Measurements from ENCODE around the gene LRRC28.

Gene LRRC28

DNA sequence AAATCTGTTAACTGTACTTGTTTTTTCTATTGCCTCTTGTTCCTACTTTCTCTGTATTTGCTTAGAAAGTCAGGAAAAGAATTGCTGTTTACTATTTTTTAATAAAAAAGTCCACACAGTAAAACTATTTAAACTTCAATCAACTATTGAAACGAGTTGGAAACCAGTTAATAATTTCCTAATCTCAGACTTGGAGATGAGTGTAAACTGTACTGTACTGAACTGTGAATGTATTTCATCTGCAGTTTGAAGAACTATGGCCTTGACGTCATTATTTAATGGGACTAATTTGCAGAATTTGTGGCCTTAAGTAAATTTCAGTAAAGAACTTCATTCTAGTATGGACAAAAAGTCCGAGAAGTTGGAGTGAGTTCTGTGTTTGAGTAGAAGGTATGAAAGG is 89.1 kb downstream of the LRRC28 start:
- no peak overlapping the region for H3K4me3 Mint-ChIP-seq
- DNase-seq (no peak), ATAC-seq (no peak)
- H3K27ac Mint-ChIP-seq, result no peak overlapping the region
- no peaks in the 10 kb centered on the region for H3K9me3 Mint-ChIP-seq
- H3K4me1 Mint-ChIP-seq, result peaks cover 13% of the 10 kb centered on the region
- H3K27me3 Mint-ChIP-seq, result no peaks in the 10 kb centered on the region

DNA sequence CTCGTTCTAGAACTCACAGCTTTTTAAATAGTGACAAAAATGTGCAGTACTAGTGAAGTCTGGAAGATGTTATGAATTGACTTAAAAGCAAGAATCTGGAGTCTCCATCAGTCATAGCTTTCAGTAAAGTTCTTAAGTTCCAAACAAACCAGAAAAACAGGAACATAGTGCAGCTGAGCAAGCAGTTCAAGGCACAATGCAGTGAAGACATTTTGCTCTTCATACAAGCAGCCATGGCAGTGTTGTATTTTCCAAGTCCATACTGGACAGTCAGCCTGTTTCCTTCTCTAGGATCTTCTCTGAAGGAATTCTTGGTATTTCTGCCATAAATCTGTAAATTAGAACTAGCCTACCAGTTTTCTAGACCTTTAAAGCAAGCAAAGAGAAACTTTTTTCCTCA is 90.5 kb downstream of the LRRC28 start:
- no peaks in the 10 kb centered on the region for H3K27me3 Mint-ChIP-seq
- H3K27ac Mint-ChIP-seq, result peak overlapping the region in 1 of 2 donors; percentile 17
- no peak for DNase-seq

DNA sequence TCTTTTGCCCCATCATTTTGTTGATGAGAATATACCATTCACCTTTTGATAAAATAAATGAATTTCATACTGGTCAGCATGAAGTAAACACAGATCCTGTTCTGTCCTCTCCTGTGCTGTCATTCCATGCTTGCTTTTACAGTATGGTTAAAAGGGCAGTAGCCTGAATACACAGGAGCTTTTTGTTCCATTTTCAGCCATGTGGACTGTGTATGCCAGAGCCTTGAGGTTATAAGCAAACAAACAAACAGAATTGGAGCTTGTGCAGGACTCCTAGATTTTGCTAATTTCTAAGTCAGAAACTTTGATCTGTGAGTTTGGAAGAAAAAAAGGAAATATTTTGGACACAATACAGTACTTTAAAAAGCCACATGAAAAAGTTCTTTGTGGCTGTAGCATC is 91.9 kb downstream of the LRRC28 start:
- Mint-ChIP-seq H3K27me3 (no peaks in the 10 kb centered on the region), H3K4me1 (peaks cover 13% of the 10 kb centered on the region), H3K9me3 (no peaks in the 10 kb centered on the region), H3K27ac (no peak overlapping the region), H3K4me3 (no peak overlapping the region)
- no peak for ATAC-seq
- no peak for DNase-seq

More for the DNA sequence above, 90.5 kb downstream of the LRRC28 start:
- Mint-ChIP-seq H3K9me3 (no peaks in the 10 kb centered on the region), H3K4me3 (no peak overlapping the region), H3K4me1 (peaks cover 13% of the 10 kb centered on the region)
- no peak for ATAC-seq

DNA sequence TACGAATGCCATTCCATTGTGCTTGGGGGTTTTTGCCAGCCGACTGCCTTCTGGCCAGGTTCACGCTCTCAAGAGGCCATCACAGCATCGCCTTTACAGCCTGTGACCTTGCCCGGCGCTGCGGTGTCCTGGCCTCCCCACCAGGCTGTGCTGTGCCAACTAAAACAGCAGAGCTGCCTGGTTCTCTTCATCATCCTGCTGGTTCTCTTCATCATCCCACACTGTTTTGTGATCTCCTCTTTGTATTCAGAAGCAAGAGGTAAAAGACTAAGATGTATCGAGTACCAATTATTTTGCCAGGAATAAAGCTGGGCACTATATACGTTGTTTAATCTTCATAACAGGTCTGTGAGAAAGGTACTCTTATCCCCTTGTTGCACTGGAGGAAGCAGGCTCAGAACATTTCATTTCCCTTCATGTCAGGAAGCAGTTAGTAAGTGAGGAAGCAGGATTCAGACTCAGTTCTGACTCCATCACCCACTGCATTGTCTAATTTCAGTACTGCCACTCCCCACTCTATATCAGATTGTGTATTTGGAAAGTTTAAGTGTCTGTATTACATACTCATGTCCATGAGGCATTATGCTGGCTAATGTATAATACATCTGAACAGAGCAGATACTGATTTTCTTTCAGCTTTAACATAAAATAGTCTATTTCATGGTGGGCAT is 92.7 kb downstream of the LRRC28 start:
- no peaks in the 10 kb centered on the region for H3K27me3 Mint-ChIP-seq
- H3K4me1 Mint-ChIP-seq, result peaks cover 13% of the 10 kb centered on the region
- peak in 1 of 2 donors; percentile 35 for DNase-seq
- no peak overlapping the region for H3K27ac Mint-ChIP-seq
- H3K4me3 Mint-ChIP-seq, result no peak overlapping the region
- H3K9me3 Mint-ChIP-seq, result no peaks in the 10 kb centered on the region
- ATAC-seq, result peak; percentile 79

DNA sequence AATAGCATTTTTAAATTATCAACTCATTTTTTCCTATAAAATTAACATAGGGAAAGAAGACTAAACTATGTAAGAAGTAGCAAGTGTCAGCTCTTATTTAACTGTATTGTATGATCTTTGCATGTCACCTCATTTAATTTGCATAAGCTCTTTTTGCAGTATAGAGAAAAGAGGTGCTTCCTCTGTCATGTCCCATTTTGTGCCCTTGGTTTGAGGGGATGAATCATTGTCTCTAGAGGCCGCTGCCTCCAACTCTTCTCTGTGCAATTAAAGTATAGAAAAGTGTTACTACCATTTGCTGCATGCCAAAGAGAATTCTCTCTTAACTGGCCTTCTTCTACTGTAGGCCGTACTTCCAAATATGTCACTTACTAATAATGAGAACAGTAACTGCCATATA is 93.4 kb downstream of the LRRC28 start:
- H3K9me3 Mint-ChIP-seq, result no peaks in the 10 kb centered on the region

DNA sequence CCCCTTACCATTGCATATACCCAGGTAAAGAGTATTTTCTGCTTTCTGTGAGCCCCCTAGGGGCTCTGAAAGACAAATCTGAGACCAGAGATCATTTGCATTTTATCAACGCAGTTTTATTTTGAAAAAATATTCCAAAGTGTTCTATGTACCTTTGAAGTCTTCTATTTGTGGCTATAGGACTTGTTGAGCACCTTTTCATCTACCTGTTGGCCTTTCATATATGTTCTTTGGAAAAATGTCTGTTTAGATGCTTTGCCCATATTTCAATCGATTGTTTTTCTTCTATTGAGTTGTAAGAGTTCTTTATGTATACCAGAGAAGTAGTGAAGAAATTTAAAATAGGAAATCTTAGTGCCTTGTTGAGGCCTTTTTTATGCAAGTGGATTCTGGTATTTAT is 94.0 kb downstream of the LRRC28 start:
- Mint-ChIP-seq H3K27ac (no peak overlapping the region), H3K27me3 (no peaks in the 10 kb centered on the region), H3K4me1 (peaks cover 18% of the 10 kb centered on the region), H3K9me3 (no peaks in the 10 kb centered on the region), H3K4me3 (no peak overlapping the region)
- DNase-seq (no peak), ATAC-seq (no peak)

More for the DNA sequence above, 93.4 kb downstream of the LRRC28 start:
- no peak overlapping the region for H3K4me3 Mint-ChIP-seq
- no peak for ATAC-seq
- no peak for DNase-seq
- no peaks in the 10 kb centered on the region for H3K27me3 Mint-ChIP-seq
- no peak overlapping the region for H3K27ac Mint-ChIP-seq
- H3K4me1 Mint-ChIP-seq, result peaks cover 18% of the 10 kb centered on the region

DNA sequence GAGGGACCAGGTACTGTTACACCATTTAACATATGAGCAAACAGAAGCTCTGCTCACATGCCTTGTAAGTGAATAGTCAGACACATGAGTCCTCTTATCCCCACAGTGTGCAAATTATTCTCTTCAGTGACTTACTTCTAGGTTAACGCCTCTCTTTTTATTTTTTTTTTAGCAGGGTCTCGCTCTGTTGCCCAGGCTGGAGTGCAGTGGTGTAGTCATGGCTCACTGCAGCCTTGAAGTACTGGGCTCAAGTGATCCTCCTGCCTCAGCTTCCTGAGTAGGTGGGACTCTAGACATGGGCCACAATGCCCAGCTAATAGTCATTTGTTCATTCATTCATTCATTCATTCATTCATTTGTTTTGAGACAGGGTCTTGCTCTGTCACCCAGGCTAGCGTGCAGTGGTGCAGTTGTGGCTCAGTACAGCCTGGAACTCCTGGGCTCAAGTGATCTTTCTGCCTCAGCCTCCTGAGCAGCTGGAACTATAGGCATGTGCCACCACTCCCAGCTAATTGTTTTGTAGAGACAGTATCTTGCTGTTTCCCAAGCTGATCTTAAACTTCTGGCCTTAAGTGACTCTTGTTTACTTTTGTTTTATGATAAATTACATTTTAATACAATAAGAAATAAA is 94.7 kb downstream of the LRRC28 start:
- Mint-ChIP-seq H3K9me3 (no peaks in the 10 kb centered on the region), H3K27ac (peak overlapping the region in 1 of 2 donors; percentile 35), H3K4me3 (no peak overlapping the region), H3K4me1 (peaks cover 18% of the 10 kb centered on the region), H3K27me3 (no peaks in the 10 kb centered on the region)
- ATAC-seq, result no peak
- no peak for DNase-seq

DNA sequence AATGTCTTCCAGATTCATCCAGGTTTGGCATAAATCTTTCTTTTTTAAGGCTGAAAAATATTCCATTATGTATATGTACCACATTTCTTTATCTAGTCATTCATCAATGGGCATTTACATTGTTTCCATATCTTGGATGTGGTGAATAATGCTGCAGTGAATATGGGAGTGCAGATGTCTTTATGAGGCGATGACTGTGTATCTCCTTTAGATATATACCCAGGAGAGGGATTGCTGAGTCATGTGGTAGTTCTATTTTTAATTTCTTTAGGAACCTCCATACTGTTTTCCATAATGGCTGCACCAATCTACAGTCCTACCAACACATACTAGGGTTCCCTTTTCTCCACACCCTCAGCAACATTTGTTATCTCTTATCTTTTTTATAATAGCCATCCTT is 96.3 kb downstream of the LRRC28 start:
- peaks cover 18% of the 10 kb centered on the region for H3K4me1 Mint-ChIP-seq
- no peak for ATAC-seq
- H3K27me3 Mint-ChIP-seq, result no peaks in the 10 kb centered on the region
- H3K9me3 Mint-ChIP-seq, result no peaks in the 10 kb centered on the region
- no peak for DNase-seq
- no peak overlapping the region for H3K27ac Mint-ChIP-seq
- H3K4me3 Mint-ChIP-seq, result no peak overlapping the region

DNA sequence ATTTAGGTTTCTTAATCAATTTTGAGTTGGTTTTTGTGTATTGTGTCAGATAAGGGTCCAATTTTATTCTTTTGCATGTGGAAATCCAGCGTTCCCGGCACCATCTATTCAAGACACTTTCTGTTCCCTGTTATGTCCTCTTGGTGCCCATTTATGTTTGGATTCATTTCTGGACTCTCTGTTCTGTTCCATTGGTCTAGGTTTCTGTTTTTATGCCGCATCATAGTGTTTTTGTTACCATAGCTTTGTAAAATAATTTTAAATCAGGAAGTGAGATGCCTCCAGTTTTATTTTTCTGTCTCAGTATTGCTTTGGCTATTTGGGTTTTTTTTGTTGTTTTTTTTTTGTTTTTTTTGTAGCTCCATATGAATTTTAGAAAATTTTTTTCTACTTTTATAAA is 97.1 kb downstream of the LRRC28 start:
- peaks cover 18% of the 10 kb centered on the region for H3K4me1 Mint-ChIP-seq
- peak overlapping the region in 1 of 2 donors; percentile 55 for H3K27ac Mint-ChIP-seq
- H3K4me3 Mint-ChIP-seq, result no peak overlapping the region
- H3K9me3 Mint-ChIP-seq, result no peaks in the 10 kb centered on the region
- ATAC-seq (no peak), DNase-seq (no peak)
- no peaks in the 10 kb centered on the region for H3K27me3 Mint-ChIP-seq

DNA sequence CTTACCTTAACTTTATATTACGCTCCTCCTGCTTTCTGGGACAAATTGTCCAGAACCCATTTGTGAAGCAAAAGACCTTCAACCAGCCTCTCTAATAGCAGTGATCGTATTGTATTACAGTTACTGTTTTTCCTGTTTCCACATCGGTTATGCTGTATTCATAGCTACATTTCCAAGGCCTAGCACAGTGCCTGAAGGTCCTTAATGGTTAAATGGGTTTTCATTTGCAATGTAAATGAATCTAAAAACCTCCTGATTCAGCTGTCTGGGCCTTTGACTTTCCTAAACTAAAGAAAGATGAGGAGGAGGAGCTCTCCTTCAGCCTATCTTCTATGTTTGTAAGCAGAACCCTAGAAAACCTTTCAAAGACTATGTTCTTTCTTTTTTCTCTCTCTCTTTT is 99.1 kb downstream of the LRRC28 start:
- H3K27ac Mint-ChIP-seq, result no peak overlapping the region
- DNase-seq (no peak), ATAC-seq (no peak)
- no peak overlapping the region for H3K4me3 Mint-ChIP-seq
- no peaks in the 10 kb centered on the region for H3K27me3 Mint-ChIP-seq
- no peaks in the 10 kb centered on the region for H3K9me3 Mint-ChIP-seq
- H3K4me1 Mint-ChIP-seq, result peaks cover 5% of the 10 kb centered on the region

DNA sequence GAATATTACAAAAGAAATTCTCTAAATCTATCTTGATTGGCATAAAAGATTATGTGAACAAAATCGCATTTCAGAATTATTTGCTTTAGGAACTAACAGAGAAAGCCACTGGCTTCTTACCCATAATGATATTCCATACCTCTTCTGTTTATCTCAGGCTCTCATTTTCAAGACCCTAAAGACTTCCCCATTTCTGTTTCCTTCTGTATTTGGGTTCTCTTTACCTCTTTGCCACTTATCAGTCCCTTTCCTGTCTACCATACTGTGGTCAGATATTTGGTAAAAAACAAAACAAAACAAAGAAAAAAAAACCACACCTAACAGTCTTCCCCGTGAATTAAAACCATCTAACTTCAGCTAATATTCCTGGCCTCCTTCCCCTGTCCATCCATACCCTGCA is 108.5 kb downstream of the LRRC28 start:
- DNase-seq, result no peak
- no peak for ATAC-seq
- no peak overlapping the region for H3K4me3 Mint-ChIP-seq
- H3K27me3 Mint-ChIP-seq, result no peaks in the 10 kb centered on the region
- H3K9me3 Mint-ChIP-seq, result no peaks in the 10 kb centered on the region
- H3K27ac Mint-ChIP-seq, result no peak overlapping the region
- H3K4me1 Mint-ChIP-seq, result peaks cover 7% of the 10 kb centered on the region

DNA sequence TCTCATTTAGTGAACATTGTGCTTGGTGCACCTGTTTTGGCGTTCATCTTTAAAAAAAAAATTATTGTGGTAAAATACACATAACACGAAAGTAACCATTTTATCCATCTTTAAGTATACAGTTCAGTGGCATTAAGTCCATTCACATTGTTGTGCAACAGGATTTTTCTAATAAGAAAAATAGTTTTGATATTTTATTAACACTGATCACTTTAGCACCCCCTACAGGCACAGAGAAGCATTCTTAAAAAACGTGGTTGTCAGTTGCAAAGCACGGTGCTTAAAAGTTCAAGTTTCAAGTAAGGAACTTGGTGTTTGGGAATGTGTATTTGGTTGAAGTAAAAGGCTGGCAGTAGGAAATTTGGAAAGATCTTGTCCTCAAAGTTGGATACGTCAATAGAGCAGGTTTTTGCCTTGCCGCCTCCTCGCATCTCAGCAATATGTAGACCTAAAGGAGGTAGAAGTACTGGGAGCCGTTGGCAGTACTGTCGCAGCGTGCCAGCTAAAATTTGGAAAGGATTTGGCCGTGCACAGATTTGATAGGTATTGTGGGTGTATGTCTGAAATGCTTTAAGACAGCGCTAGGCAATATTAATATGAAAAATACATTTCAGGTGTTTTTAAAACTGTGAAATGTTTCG is 110.4 kb downstream of the LRRC28 start:
- Mint-ChIP-seq H3K27ac (no peak overlapping the region), H3K4me1 (peaks cover 17% of the 10 kb centered on the region), H3K9me3 (peaks cover 0 to 8% of the 10 kb centered on the region in 2 donors), H3K4me3 (no peak overlapping the region), H3K27me3 (no peaks in the 10 kb centered on the region)
- DNase-seq (no peak), ATAC-seq (no peak)

DNA sequence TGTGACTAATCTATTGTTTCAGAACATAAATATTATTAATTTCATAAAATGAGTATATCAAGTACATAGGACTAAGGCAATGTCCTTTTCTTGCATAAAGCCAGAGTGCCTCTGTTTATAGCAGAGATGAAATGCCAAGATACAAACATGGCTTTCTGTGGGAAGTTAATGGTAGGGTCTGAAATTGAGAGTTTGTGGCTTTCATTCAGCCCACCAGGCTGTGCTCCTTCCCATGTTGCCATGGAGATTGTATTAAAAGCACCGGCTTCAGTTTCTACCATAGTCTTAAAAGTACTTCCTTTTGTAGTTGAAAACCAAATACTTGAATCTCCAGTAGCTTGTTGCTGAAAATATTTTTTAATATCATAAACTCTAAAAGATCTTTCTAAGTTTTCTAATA is 114.0 kb downstream of the LRRC28 start:
- Mint-ChIP-seq H3K27me3 (no peaks in the 10 kb centered on the region), H3K4me3 (no peak overlapping the region), H3K9me3 (peaks cover 17% of the 10 kb centered on the region in 2 donors), H3K4me1 (peaks cover 25% of the 10 kb centered on the region), H3K27ac (no peak overlapping the region)
- ATAC-seq (peak; percentile 90), DNase-seq (peak; percentile 14 to 23)

DNA sequence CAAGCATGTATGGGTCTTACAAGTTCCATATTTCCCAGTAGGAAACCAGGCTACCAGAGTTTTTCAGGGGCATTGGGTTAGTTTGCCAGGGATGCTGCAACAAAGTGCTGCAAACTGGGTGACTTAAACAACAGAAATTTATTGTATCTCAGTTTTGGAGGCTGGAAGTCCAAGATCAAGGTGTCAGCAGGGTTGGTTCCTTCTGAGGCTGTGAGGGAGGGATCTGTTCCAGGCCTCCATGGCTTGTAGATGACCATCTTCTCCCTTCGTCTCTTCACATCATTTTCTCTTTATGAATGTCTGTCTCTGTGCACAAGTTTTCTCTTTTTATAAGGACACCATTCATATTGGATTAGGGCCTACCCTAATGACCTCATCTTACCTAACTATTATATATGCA is 114.7 kb downstream of the LRRC28 start:
- H3K27ac Mint-ChIP-seq, result no peak overlapping the region
- peaks cover 17% of the 10 kb centered on the region in 2 donors for H3K9me3 Mint-ChIP-seq
- H3K27me3 Mint-ChIP-seq, result no peaks in the 10 kb centered on the region
- DNase-seq (no peak), ATAC-seq (no peak)
- peaks cover 29% of the 10 kb centered on the region for H3K4me1 Mint-ChIP-seq
- no peak overlapping the region for H3K4me3 Mint-ChIP-seq

DNA sequence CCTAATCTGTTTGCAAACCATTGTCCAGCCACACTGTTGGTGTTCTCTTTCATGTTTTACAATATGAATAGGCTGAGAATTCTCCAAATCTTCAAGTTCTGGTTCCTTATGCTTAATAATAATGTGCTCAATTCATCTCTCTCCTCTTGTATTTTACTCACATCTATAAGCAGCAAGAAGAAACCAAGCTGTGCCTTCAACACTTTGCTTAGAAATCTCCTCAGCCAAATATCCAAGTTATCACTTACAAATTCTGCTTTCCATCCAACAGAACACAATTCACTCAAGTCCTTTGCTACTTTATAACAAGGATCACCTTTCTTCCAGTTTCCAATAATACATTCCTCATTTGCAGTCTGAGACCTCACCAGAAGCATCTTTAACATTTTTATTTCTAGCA is 117.5 kb downstream of the LRRC28 start:
- Mint-ChIP-seq H3K4me1 (peaks cover 48% of the 10 kb centered on the region), H3K27ac (no peak overlapping the region), H3K27me3 (no peaks in the 10 kb centered on the region), H3K4me3 (no peak overlapping the region), H3K9me3 (peaks cover 17% of the 10 kb centered on the region in 2 donors)
- ATAC-seq, result no peak
- no peak for DNase-seq

DNA sequence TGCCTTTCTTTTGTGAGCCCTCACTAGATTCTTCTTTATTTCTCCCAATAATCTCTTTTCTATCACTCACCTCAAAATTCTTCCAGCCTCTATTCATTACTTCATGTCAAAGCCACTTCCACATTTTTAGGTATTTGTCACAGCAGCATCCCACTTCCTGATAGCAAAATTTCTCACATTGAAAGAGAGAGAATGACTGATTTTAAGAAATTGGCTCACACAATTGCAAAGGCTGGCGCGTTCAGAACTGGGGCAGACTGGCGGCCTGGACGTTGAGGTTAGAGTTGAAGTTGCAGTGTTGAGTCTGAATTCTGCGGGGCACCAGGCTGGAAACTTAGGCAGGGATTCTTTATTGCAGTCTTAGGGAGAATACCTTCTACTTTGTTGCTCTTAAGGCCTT is 117.9 kb downstream of the LRRC28 start:
- Mint-ChIP-seq H3K4me3 (no peak overlapping the region), H3K9me3 (peaks cover 17% of the 10 kb centered on the region in 2 donors), H3K27me3 (no peaks in the 10 kb centered on the region), H3K4me1 (peaks cover 48% of the 10 kb centered on the region), H3K27ac (no peak overlapping the region)
- ATAC-seq, result peak; percentile 48
- peak in 1 of 2 donors; percentile 42 for DNase-seq
